HepG2 (cell line): ENCODE results near the gene BPGM. TPM values are rescaled to one million over a fixed set of nuclear protein-coding genes. Genes with fewer than 3 reads are reported as not detected.

Source experiments
- ATAC-seq: fragments of 200-7000 bp; cut with Tn5 transposase; 3 replicates; pipeline ENCODE4 v1.9.1; 2020; ENCODE audit warnings: mild to moderate bottlenecking, moderate library complexity
- BruUV-seq: library from RNA; stranded (reverse); fragments of 400-500 nt; replicated peaks from 2 replicates; lab custom pipeline; 2021; lab: Mats Ljungman, UMichigan
- CTCF ChIA-PET: fragments of 300-600 bp; formaldehyde crosslinking; extraction: SDS; loops from one replicate; lab custom pipeline; 2021; ENCODE audit warnings: low total read pairs, inconsistent platforms, low intra/inter-chr PET ratio; lab: Yijun Ruan, JAX
- POLR2A ChIA-PET: fragments of 350-600 bp; sonication (Branson Sonifier 250); formaldehyde crosslinking; loops from one replicate; lab custom pipeline; 2020; ENCODE audit warnings: antibody characterized with exemption, inconsistent platforms; lab: Yijun Ruan, JAX
- DNase-seq: peaks from one replicate; pipeline ENCODE4 v3.0.0-alpha.2; 2015; ENCODE audit warnings: low spot score
- FAIRE-seq: peaks from 3 replicates; lab custom pipeline; 2011; peaks lifted over from hg19 to GRCh38; lab: Jason Lieb, UNC
- H2AFZ ChIP-seq: one replicate; pipeline ENCODE4 v1.6.1; 2011; ENCODE audit warnings: low read length, inconsistent platforms
- H3K27ac ChIP-seq: fragments of 300-600 bp; 3 replicates; pipeline ENCODE4 v1.8.0; 2011; ENCODE audit warnings: mixed run types, mild to moderate bottlenecking, mixed read lengths, low read length, inconsistent platforms; ENCODE audit not compliant: insufficient read depth; ENCODE audit errors: extremely low read length
- H3K27me3 ChIP-seq, 2 experiments: fragments of 200-600 bp in 1 of 2; 2 replicates in 1 of 2; 3 replicates in 1 of 2; pipeline versions ENCODE4 v1.6.0 to v1.8.0; 2011; ENCODE audit warnings: low read length in 2 of 2, mild to moderate bottlenecking in 2 of 2, moderate library complexity in 2 of 2, inconsistent platforms in 1 of 2; ENCODE audit not compliant: insufficient read depth in 2 of 2, control insufficient read depth in 1 of 2
- H3K36me3 ChIP-seq, 2 experiments: fragments of 200-600 bp in 1 of 2; replicated peaks in 1 of 2; 2 replicates in 1 of 2; 3 replicates in 1 of 2; pipeline versions ENCODE4 v1.5.1 to v1.8.0; 2011; ENCODE audit warnings: low read length in 2 of 2, inconsistent platforms in 1 of 2; ENCODE audit not compliant: insufficient read depth in 2 of 2, control insufficient read depth in 1 of 2
- H3K4me1 ChIP-seq: 2 replicates; pipeline ENCODE4 v1.5.1; 2012; ENCODE audit warnings: low read length, inconsistent platforms; ENCODE audit not compliant: insufficient read depth
- H3K4me2 ChIP-seq: 2 replicates; pipeline ENCODE4 v1.6.0; 2011; ENCODE audit warnings: low read depth, low read length, inconsistent platforms
- H3K4me3 ChIP-seq, 3 experiments: fragments of 200-600 bp in 1 of 3; sonication (generic), shearing (Covaris generic) in 1 of 3; replicated peaks in 1 of 3; 2 replicates each; pipeline ENCODE4 v1.5.1; 2011 to 2016; ENCODE audit warnings: low read length in 3 of 3, inconsistent platforms in 2 of 3, low read depth in 2 of 3, mild to moderate bottlenecking in 2 of 3, control low read depth in 1 of 3, mixed read lengths in 1 of 3; ENCODE audit not compliant: insufficient read depth in 1 of 3
- H3K79me2 ChIP-seq: one replicate; pipeline ENCODE4 v1.6.1; 2011; ENCODE audit warnings: low read length, inconsistent platforms; ENCODE audit not compliant: insufficient read depth
- H3K9ac ChIP-seq: 2 replicates; pipeline ENCODE4 v1.6.0; 2011; ENCODE audit warnings: mild to moderate bottlenecking, low read depth, low read length, inconsistent platforms; ENCODE audit not compliant: insufficient read depth
- H3K9me3 ChIP-seq: 2 replicates; pipeline ENCODE4 v1.5.1; 2012; ENCODE audit warnings: mild to moderate bottlenecking, low read length
- H4K20me1 ChIP-seq: 2 replicates; pipeline ENCODE4 v1.6.0; 2011; ENCODE audit warnings: inconsistent platforms, mild to moderate bottlenecking, low read length, moderate library complexity; ENCODE audit not compliant: insufficient read depth
- BHLHE40 ChIP-seq: IDR thresholded peaks from 2 replicates; pipeline ENCODE4 v1.6.1; 2011; ENCODE audit warnings: low read length, improper control_type of control experiment
- CENPX ChIP-seq: sonication (generic); formaldehyde crosslinking; IDR thresholded peaks from 2 replicates; pipeline ENCODE4 v1.9.0; 2021; ENCODE audit warnings: mild to moderate bottlenecking, missing genetic modification reagents, moderate library complexity
- HIVEP1 ChIP-seq: sonication (generic); formaldehyde crosslinking; IDR thresholded peaks from 2 replicates; pipeline ENCODE4 v1.4.0; 2020; ENCODE audit warnings: mild to moderate bottlenecking, missing genetic modification reagents
- ISL2 ChIP-seq: sonication (generic); formaldehyde crosslinking; IDR thresholded peaks from 2 replicates; pipeline ENCODE4 v1.5.0; 2020; ENCODE audit warnings: missing genetic modification reagents
- JUND ChIP-seq: sonication (generic); formaldehyde crosslinking; IDR thresholded peaks from 2 replicates; pipeline ENCODE4 v1.8.0; 2022; ENCODE audit warnings: mild to moderate bottlenecking, missing genetic modification reagents
- MNT ChIP-seq: fragments of 450-650 bp; IDR thresholded peaks from 2 replicates; pipeline ENCODE4 v1.6.1; 2016
- MTA1 ChIP-seq: sonication (generic); formaldehyde crosslinking; IDR thresholded peaks from 2 replicates; pipeline ENCODE4 v1.4.0; 2020; ENCODE audit warnings: missing genetic modification reagents, mild to moderate bottlenecking, borderline replicate concordance
- NFE2 ChIP-seq: sonication (generic); formaldehyde crosslinking; IDR thresholded peaks from 2 replicates; pipeline ENCODE4 v1.4.0; 2020; ENCODE audit warnings: missing genetic modification reagents
- PATZ1 ChIP-seq: sonication (generic); formaldehyde crosslinking; IDR thresholded peaks from 2 replicates; pipeline ENCODE4 v1.4.0; 2020; ENCODE audit warnings: missing genetic modification reagents
- STAT5B ChIP-seq: sonication (generic); formaldehyde crosslinking; IDR thresholded peaks from 2 replicates; pipeline ENCODE4 v1.4.0; 2020; ENCODE audit warnings: missing genetic modification reagents
- TOE1 ChIP-seq: sonication (generic); formaldehyde crosslinking; IDR thresholded peaks from 2 replicates; pipeline ENCODE4 v1.4.0; 2020; ENCODE audit warnings: mild to moderate bottlenecking, missing genetic modification reagents
- ZNF30 ChIP-seq: sonication (generic); formaldehyde crosslinking; IDR thresholded peaks from 2 replicates; pipeline ENCODE4 v1.5.0; 2020; ENCODE audit warnings: mild to moderate bottlenecking, missing genetic modification reagents
- ZNF446 ChIP-seq: sonication (generic); formaldehyde crosslinking; IDR thresholded peaks from 2 replicates; pipeline ENCODE4 v1.5.0; 2020; ENCODE audit warnings: mild to moderate bottlenecking, missing genetic modification reagents
- ZNF510 ChIP-seq: sonication (generic); formaldehyde crosslinking; IDR thresholded peaks from 2 replicates; pipeline ENCODE4 v1.4.0; 2020; ENCODE audit warnings: low read depth, mild to moderate bottlenecking, missing genetic modification reagents
- ZNF75D ChIP-seq: sonication (generic); formaldehyde crosslinking; IDR thresholded peaks from 2 replicates; pipeline ENCODE4 v1.8.1; 2023; ENCODE audit warnings: missing genetic modification reagents, mild to moderate bottlenecking, borderline replicate concordance
- ZNF788 ChIP-seq: sonication (generic); formaldehyde crosslinking; IDR thresholded peaks from 2 replicates; pipeline ENCODE4 v1.5.0; 2020; ENCODE audit warnings: mild to moderate bottlenecking, missing genetic modification reagents, borderline replicate concordance
- WGBS: methylation state at CpG from one replicate; pipeline ENCODE4 v1.1.6; 2017; ENCODE audit warnings: low lambda C conversion rate; 5-methylcytosine and 5-hydroxymethylcytosine counted together
- in situ Hi-C: cut with HindIII; loops from 2 replicates; pipeline ENCODE4 v1.10.0; 2017; ENCODE audit warnings: low pct_unique_long_range_greater_than_20kb; ENCODE audit not compliant: extremely low pct_ligation_motif_present
- intact Hi-C: fragments of 100-400 bp; cut with micrococcal nuclease; formaldehyde crosslinking; loops from one replicate; pipeline ENCODE4 v1.10.0; 2022; ENCODE audit not compliant: unreplicated experiment
- polyA plus RNA-seq, 8 experiments: library from polyadenylated mRNA; depleted of rRNA in 3 of 8; stranded (reverse) in 7 of 8; unstranded in 1 of 8; fragments of >200 nt; fragmentation: Illumina TruSeq in 4 of 8; extraction: Trizol in 4 of 8; gene quantifications; 2 replicates each; pipeline versions ENCODE4 v1.2.1 to v1.2.3, GENCODE V29; 2011 to 2016; ENCODE audit warnings: low read depth in 4 of 8, missing spikeins in 1 of 8, mixed read lengths in 1 of 8; ENCODE audit not compliant: insufficient read depth in 1 of 8
- total RNA-seq, 5 experiments: library from RNA; depleted of rRNA; stranded (reverse); fragments of >200 nt; fragmentation: Illumina TruSeq; extraction: Trizol; gene quantifications; 2 replicates each; pipeline ENCODE4 v1.2.3, GENCODE V29; 2016; ENCODE audit warnings: low read depth in 1 of 5
- TF ChIP-seq, protein P1 (sequence below): sonication (generic); formaldehyde crosslinking; IDR thresholded peaks from 2 replicates; pipeline ENCODE4 v1.5.1; 2020; ENCODE audit warnings: mild to moderate bottlenecking, missing genetic modification reagents, moderate library complexity
- TF ChIP-seq, protein P2 (sequence below): sonication (generic); formaldehyde crosslinking; IDR thresholded peaks from 2 replicates; pipeline ENCODE4 v1.8.0; 2022; ENCODE audit warnings: mild to moderate bottlenecking, missing genetic modification reagents, moderate library complexity
- TF ChIP-seq, protein P3 (sequence below): sonication (generic); formaldehyde crosslinking; IDR thresholded peaks from 2 replicates; pipeline ENCODE4 v1.4.0; 2020; ENCODE audit warnings: missing genetic modification reagents

BPGM gene
- total and polyA plus RNA-seq, 2 of the 13 experiments (the other 11 are each of a cell fraction or from before 2014, with no cell fraction given): 4.0 to 7.5 TPM

DNA sequence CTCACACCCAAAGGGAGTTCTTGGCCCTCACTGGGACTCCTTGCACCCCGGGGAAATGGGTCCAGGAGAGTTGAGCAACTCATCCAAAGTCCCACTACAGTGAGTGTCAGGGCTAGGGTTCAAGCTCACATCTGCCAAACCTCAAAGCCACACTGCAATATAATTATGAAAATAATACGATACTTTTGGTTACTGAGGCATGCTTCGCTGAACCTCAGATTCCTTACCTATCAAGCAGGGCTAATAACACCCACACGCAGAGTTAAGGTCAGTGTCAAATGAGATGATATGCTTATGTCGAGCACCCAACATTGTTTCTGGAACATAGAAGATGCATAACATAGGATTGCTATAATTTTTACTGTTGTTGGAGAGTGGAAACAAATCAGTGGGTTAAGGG is 58.2 kb downstream of the BPGM start:
- Histone ChIP-seq H3K4me1 (peaks cover 19% of the 10 kb centered on the region), H2AFZ (no peak overlapping the region), H3K4me2 (no peak overlapping the region), H3K79me2 (no peaks in the 10 kb centered on the region), H3K27ac (no peak overlapping the region), H3K9ac (no peak overlapping the region), H4K20me1 (no peaks in the 10 kb centered on the region), H3K4me3 (no peak overlapping the region), H3K9me3 (no peaks in the 10 kb centered on the region), H3K27me3 (peaks cover 0 to 29% of the 10 kb centered on the region in 2 experiments; a peak in 1 of 5 replicates), H3K36me3 (no peaks in the 10 kb centered on the region)
- DNase-seq (no peak), ATAC-seq (no peak), FAIRE-seq (no peak)
- ChIA-PET POLR2A (no interaction called here), CTCF (no interaction called here)
- TF ChIP-seq CENPX (CRISPR knock-in tag) (no peak), HIVEP1 (CRISPR knock-in tag) (no peak), TOE1 (CRISPR knock-in tag) (no peak), NFE2 (no peak), ZNF75D (no peak), ZNF510 (no peak), ZNF30 (CRISPR knock-in tag) (no peak), ZNF446 (CRISPR knock-in tag) (no peak), ISL2 (CRISPR knock-in tag) (no peak), ZNF788 (CRISPR knock-in tag) (no peak), MNT (no peak), MTA1 (CRISPR knock-in tag) (no peak), JUND (CRISPR knock-in tag) (no peak), BHLHE40 (no peak), STAT5B (CRISPR knock-in tag) (no peak), PATZ1 (CRISPR knock-in tag) (no peak)
- TF ChIP-seq, protein P1, sequence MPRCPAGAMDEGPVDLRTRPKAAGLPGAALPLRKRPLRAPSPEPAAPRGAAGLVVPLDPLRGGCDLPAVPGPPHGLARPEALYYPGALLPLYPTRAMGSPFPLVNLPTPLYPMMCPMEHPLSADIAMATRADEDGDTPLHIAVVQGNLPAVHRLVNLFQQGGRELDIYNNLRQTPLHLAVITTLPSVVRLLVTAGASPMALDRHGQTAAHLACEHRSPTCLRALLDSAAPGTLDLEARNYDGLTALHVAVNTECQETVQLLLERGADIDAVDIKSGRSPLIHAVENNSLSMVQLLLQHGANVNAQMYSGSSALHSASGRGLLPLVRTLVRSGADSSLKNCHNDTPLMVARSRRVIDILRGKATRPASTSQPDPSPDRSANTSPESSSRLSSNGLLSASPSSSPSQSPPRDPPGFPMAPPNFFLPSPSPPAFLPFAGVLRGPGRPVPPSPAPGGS (CRISPR knock-in tag): no peak
- TF ChIP-seq, protein P2, sequence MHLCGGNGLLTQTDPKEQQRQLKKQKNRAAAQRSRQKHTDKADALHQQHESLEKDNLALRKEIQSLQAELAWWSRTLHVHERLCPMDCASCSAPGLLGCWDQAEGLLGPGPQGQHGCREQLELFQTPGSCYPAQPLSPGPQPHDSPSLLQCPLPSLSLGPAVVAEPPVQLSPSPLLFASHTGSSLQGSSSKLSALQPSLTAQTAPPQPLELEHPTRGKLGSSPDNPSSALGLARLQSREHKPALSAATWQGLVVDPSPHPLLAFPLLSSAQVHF (CRISPR knock-in tag): no peak
- TF ChIP-seq, protein P3, sequence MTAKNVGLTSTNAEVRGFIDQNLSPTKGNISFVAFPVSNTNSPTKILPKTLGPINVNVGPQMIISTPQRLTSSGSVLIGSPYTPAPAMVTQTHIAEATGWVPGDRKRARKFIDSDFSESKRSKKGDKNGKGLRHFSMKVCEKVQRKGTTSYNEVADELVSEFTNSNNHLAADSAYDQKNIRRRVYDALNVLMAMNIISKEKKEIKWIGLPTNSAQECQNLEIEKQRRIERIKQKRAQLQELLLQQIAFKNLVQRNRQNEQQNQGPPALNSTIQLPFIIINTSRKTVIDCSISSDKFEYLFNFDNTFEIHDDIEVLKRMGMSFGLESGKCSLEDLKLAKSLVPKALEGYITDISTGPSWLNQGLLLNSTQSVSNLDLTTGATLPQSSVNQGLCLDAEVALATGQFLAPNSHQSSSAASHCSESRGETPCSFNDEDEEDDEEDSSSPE: no peak
- 62% methylated on average over 5 of the region's 5 CpGs for WGBS
- in situ Hi-C loops (loop anchor here (5.0 kb wide), 1 partner anchor 73 kb away; no protein-coding TSS in a partner anchor), intact Hi-C loops (loop anchor here (5.0 kb wide), 1 partner anchor 58 kb away; the partner anchor contains the start of gene BPGM)
- no TSS peak for BruUV-seq
